Measurements from ENCODE around the gene CFAP46. TPM values are rescaled to one million over a fixed set of nuclear protein-coding genes. Genes with fewer than 3 reads are reported as not detected.

CFAP46 gene
- total and polyA plus RNA-seq, 9 of the 15 experiments (the other 6 are each of a cell fraction or from before 2014, with no cell fraction given): not detected

DNA sequence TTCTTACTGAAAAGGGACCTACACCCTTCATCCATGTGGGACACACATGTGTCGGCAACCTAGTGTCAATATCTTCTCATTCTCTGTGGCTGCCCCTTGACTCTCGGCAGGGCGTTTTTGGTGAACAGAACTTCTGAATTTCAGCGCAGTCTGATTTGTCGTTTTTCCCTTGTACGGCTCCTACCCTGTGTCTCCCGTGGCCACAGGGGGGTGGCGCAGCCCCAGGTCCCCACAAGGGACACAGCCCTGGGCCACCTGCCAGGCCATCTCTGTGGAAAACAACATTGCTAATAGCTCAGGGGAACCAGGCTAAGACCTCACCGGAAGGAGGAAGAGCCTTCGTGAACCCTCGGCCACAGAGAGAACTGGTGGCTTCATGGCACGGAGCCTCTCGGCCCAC is 103.3 kb downstream of the CFAP46 start (continued):
- TF ChIP-seq, protein P1, sequence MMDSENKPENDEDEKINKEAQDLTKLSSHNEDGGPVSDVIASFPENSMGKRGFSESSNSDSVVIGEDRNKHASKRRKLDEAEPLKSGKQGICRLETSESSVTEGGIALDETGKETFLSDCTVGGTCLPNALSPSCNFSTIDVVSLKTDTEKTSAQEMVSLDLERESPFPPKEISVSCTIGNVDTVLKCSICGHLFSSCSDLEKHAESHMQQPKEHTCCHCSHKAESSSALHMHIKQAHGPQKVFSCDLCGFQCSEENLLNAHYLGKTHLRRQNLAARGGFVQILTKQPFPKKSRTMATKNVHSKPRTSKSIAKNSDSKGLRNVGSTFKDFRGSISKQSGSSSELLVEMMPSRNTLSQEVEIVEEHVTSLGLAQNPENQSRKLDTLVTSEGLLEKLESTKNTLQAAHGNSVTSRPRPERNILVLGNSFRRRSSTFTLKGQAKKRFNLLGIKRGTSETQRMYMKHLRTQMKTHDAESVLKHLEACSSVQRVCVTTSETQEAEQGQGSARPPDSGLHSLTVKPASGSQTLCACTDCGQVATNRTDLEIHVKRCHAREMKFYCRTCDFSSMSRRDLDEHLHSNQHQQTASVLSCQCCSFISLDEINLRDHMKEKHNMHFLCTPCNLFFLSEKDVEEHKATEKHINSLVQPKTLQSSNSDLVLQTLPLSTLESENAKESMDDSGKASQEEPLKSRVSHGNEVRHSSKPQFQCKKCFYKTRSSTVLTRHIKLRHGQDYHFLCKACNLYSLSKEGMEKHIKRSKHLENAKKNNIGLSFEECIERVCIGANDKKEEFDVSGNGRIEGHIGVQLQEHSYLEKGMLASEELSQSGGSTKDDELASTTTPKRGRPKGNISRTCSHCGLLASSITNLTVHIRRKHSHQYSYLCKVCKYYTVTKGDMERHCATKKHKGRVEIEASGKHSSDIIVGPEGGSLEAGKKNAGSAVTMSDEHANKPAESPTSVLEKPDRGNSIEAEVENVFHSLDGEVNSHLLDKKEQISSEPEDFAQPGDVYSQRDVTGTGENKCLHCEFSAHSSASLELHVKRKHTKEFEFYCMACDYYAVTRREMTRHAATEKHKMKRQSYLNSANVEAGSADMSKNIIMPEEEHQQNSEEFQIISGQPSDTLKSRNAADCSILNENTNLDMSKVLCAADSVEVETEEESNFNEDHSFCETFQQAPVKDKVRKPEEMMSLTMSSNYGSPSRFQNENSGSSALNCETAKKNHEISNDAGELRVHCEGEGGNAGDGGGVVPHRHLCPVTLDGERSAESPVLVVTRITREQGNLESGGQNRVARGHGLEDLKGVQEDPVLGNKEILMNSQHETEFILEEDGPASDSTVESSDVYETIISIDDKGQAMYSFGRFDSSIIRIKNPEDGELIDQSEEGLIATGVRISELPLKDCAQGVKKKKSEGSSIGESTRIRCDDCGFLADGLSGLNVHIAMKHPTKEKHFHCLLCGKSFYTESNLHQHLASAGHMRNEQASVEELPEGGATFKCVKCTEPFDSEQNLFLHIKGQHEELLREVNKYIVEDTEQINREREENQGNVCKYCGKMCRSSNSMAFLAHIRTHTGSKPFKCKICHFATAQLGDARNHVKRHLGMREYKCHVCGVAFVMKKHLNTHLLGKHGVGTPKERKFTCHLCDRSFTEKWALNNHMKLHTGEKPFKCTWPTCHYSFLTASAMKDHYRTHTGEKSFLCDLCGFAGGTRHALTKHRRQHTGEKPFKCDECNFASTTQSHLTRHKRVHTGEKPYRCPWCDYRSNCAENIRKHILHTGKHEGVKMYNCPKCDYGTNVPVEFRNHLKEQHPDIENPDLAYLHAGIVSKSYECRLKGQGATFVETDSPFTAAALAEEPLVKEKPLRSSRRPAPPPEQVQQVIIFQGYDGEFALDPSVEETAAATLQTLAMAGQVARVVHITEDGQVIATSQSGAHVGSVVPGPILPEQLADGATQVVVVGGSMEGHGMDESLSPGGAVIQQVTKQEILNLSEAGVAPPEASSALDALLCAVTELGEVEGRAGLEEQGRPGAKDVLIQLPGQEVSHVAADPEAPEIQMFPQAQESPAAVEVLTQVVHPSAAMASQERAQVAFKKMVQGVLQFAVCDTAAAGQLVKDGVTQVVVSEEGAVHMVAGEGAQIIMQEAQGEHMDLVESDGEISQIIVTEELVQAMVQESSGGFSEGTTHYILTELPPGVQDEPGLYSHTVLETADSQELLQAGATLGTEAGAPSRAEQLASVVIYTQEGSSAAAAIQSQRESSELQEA (IDR thresholded peaks at IDR 0.05; ENCODE audit: low read depth): no peak
- TF ChIP-seq ZKSCAN1 (IDR thresholded peaks at IDR 0.05; ENCODE audit: low read depth, low read length) (no peak), ZNF274 (IDR thresholded peaks at IDR 0.05; ENCODE audit: borderline replicate concordance, low read depth, low read length) (no peak), SIX5 (IDR thresholded peaks at IDR 0.05; ENCODE audit: borderline replicate concordance in 1 of 2, insufficient read depth in 1 of 2, low read depth in 1 of 2, low read length in 2 of 2) (no peak), ZBED1 (IDR thresholded peaks at IDR 0.05) (no peak), NR2C1 (IDR thresholded peaks at IDR 0.05) (no peak), NR2C1 (tag; IDR thresholded peaks at IDR 0.05) (no peak), TEAD4 (IDR thresholded peaks at IDR 0.05; ENCODE audit: low read length) (no peak), TEAD4 (CRISPR knock-in tag; IDR thresholded peaks at IDR 0.05; ENCODE audit: borderline replicate concordance) (no peak)
